ENCODE results near the gene PDZRN3.

DNA sequence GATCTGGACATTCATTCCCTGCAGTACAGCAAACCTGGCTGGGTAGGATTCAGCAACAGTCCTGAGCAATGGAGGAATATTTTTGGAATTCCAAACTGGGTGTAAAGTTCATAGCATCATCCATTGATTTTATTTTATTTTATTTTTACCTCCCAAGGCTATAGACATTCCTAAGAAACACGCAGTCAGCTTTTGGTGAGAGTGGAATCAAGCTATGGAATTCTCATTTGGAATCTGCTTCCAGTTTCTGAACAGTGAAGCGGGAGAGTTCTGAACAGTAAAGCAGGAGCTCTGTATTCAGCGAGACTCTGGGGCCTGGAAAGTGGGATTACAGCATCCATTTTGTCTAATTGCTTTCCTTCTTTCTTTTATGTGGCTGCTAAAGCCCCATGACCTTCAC lies 1.4 kb upstream of the PDZRN3 start:
- TF ChIP-seq, protein P1, sequence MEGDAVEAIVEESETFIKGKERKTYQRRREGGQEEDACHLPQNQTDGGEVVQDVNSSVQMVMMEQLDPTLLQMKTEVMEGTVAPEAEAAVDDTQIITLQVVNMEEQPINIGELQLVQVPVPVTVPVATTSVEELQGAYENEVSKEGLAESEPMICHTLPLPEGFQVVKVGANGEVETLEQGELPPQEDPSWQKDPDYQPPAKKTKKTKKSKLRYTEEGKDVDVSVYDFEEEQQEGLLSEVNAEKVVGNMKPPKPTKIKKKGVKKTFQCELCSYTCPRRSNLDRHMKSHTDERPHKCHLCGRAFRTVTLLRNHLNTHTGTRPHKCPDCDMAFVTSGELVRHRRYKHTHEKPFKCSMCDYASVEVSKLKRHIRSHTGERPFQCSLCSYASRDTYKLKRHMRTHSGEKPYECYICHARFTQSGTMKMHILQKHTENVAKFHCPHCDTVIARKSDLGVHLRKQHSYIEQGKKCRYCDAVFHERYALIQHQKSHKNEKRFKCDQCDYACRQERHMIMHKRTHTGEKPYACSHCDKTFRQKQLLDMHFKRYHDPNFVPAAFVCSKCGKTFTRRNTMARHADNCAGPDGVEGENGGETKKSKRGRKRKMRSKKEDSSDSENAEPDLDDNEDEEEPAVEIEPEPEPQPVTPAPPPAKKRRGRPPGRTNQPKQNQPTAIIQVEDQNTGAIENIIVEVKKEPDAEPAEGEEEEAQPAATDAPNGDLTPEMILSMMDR (IDR thresholded peaks at IDR 0.05; ENCODE audit: insufficient read depth, low read depth, low read length), result no peak
- TF ChIP-seq EZH2 (IDR thresholded peaks at IDR 0.05; ENCODE audit: insufficient read depth, low read length), result no peak

Measured in astrocyte (in vitro differentiated cells and primary cell).